Testis (tissue), 3 donors: ENCODE data around the gene KLHL2. TPM values are rescaled to one million over a fixed set of nuclear protein-coding genes. Genes with fewer than 3 reads are reported as not detected.

Experiments
- DNase-seq: peaks from one replicate; pipeline ENCODE4 v3.0.0-alpha.2; 2019
- H3K27ac ChIP-seq, 2 donors: fragments of 200-600 bp; sonication (generic); one replicate each; pipeline ENCODE4 v1.5.1; 2019
- H3K27me3 ChIP-seq: fragments of 200-600 bp; sonication (generic); one replicate; pipeline ENCODE4 v1.5.1; 2019
- H3K36me3 ChIP-seq: fragments of 200-600 bp; sonication (generic); one replicate; pipeline ENCODE4 v1.5.1; 2017; ENCODE audit warnings: low read depth; ENCODE audit errors: missing control alignments
- H3K4me1 ChIP-seq: fragments of 200-600 bp; sonication (generic); one replicate; pipeline ENCODE4 v1.5.1; 2019
- H3K4me3 ChIP-seq, 2 donors: fragments of 200-600 bp; sonication (generic); one replicate each; pipeline ENCODE4 v1.5.1; 2017 to 2019
- H3K9me3 ChIP-seq: fragments of 200-600 bp; sonication (generic); one replicate; pipeline ENCODE4 v1.5.1; 2017
- POLR2A ChIP-seq: fragments of 450-650 bp; IDR thresholded peaks from one replicate; pipeline ENCODE4 v1.6.1; 2017; ENCODE audit warnings: antibody characterized with exemption, mild to moderate bottlenecking, moderate library complexity
- WGBS, 2 donors: methylation state at CpG; one replicate each; pipeline ENCODE4 v1.1.5; 2018; 5-methylcytosine and 5-hydroxymethylcytosine counted together
- intact Hi-C: fragments of 100-400 bp; cut with DNase I; formaldehyde crosslinking; loops from one replicate; pipeline ENCODE4 v1.15.1; 2023; ENCODE audit warnings: low total_unique reads
- polyA plus RNA-seq: library from polyadenylated mRNA; stranded (reverse); fragments of 350-450 nt; fragmentation: Illumina TruSeq; extraction: RNeasy Lipid Tissue Mini Kit (QIAGEN cat#74804); gene quantifications from one replicate; pipeline ENCODE4 v1.2.3, GENCODE V29; 2014; ENCODE audit warnings: low read depth, low replicate concordance; ENCODE audit not compliant: insufficient read depth
- total RNA-seq, 2 donors: library from RNA; depleted of rRNA; stranded (reverse); fragments of >200 nt; gene quantifications; one replicate each; pipeline ENCODE4 v1.2.3, GENCODE V29; 2016
- TF ChIP-seq, protein P1 (sequence below), 3 experiments: fragments of 450-650 bp in 2 of 3; fragments of 200-600 bp in 1 of 3; sonication (generic) in 1 of 3; IDR thresholded peaks; one replicate each; pipeline ENCODE4 v1.5.1; 2016 to 2019; ENCODE audit warnings: antibody characterized with exemption in 3 of 3, mild to moderate bottlenecking in 2 of 3, moderate library complexity in 1 of 3

The KLHL2 gene
- total and polyA plus RNA-seq, 3 donors from 2014 or later: 14.7 to 26.7 (median 20.9) TPM

DNA sequence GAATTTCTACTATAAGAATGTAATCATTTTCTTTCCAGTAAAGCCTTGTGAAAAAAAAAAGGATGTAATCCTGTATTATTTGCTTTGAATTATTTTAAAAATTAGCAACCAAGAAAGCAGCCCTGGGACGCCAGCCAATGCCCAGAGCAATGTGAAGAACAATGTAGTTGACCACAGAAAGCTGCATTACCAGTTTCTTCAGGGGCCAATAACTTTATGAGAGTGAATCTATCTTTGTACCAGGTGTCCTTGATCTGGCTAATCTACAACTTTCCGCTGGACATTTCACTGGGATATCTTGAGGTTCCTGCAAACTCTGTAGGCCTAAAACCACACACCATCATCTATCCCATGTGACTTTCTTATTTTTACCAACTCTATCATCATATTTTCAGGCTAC lies 7.6 kb upstream of the KLHL2 start:
- intact Hi-C loops: no loop called here
- no peak for TF ChIP-seq POLR2A
- TF ChIP-seq, protein P1, sequence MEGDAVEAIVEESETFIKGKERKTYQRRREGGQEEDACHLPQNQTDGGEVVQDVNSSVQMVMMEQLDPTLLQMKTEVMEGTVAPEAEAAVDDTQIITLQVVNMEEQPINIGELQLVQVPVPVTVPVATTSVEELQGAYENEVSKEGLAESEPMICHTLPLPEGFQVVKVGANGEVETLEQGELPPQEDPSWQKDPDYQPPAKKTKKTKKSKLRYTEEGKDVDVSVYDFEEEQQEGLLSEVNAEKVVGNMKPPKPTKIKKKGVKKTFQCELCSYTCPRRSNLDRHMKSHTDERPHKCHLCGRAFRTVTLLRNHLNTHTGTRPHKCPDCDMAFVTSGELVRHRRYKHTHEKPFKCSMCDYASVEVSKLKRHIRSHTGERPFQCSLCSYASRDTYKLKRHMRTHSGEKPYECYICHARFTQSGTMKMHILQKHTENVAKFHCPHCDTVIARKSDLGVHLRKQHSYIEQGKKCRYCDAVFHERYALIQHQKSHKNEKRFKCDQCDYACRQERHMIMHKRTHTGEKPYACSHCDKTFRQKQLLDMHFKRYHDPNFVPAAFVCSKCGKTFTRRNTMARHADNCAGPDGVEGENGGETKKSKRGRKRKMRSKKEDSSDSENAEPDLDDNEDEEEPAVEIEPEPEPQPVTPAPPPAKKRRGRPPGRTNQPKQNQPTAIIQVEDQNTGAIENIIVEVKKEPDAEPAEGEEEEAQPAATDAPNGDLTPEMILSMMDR (IDR thresholded peaks at IDR 0.05): no peak

DNA sequence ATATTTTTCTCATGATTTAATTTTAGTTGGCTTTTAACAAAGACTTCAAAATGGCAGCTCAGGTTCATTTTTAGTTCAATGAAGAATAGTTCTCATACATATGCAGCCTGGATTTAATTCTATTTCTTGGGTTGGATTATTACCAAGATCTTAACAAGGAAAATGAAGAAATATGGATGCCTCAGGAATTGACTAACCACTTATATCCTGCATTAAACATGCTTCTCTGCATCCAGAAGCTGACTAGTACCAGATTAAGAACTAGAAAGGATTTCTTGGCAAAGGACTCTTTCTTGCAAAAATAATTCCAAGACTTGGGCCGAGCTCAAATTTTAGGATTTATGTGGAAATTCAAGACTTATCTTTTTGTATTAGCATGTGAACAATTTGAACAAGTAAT lies 5.6 kb upstream of the KLHL2 start:
- Histone ChIP-seq H3K4me1 (no peaks in the 10 kb centered on the region), H3K9me3 (no peaks in the 10 kb centered on the region), H3K27ac (no peak overlapping the region), H3K36me3 (no peaks in the 10 kb centered on the region), H3K4me3 (no peak overlapping the region), H3K27me3 (no peaks in the 10 kb centered on the region)
- no peak for TF ChIP-seq POLR2A
- TF ChIP-seq, protein P1 (IDR thresholded peaks at IDR 0.05): no peak
- intact Hi-C loops: no loop called here
- 81 to 82% methylated on average over 1 of the region's 1 CpG for WGBS, 2 donors
- DNase-seq: no peak

More for the DNA sequence above, 7.6 kb upstream of the KLHL2 start:
- 77 to 81% methylated on average over 2 of the region's 2 CpGs for WGBS, 2 donors
- Histone ChIP-seq H3K4me3 (no peak overlapping the region), H3K9me3 (no peaks in the 10 kb centered on the region), H3K27me3 (no peaks in the 10 kb centered on the region), H3K36me3 (no peaks in the 10 kb centered on the region), H3K4me1 (no peaks in the 10 kb centered on the region), H3K27ac (no peak overlapping the region)
- no peak for DNase-seq

- no peaks in the 10 kb centered on the region for H3K9me3 ChIP-seq
- no peak overlapping the region for H3K27ac ChIP-seq
- TF ChIP-seq, protein P1 (IDR thresholded peaks at IDR 0.05): no peak
- no peak for TF ChIP-seq POLR2A
- no peak for DNase-seq
- WGBS, 2 donors: 81 to 90% methylated on average over 8 of the region's 8 CpGs
- no peaks in the 10 kb centered on the region for H3K27me3 ChIP-seq
- H3K36me3 ChIP-seq: no peaks in the 10 kb centered on the region
- intact Hi-C loops: no loop called here
- no peaks in the 10 kb centered on the region for H3K4me1 ChIP-seq
- H3K4me3 ChIP-seq: no peak overlapping the region
These were observed 3.6 kb upstream of the KLHL2 start for GRCh38 chr4:165203541-165204461.

- H3K9me3 ChIP-seq: no peaks in the 10 kb centered on the region
- TF ChIP-seq, protein P1 (IDR thresholded peaks at IDR 0.05): no peak
- TF ChIP-seq POLR2A: no peak
- peaks cover 5% of the 10 kb centered on the region for H3K4me1 ChIP-seq
- H3K27ac ChIP-seq: no peak overlapping the region
- no peak overlapping the region for H3K4me3 ChIP-seq
- H3K36me3 ChIP-seq: no peaks in the 10 kb centered on the region
- intact Hi-C loops: no loop called here
- no peak for DNase-seq
- no peaks in the 10 kb centered on the region for H3K27me3 ChIP-seq
- WGBS, 2 donors: 82 to 84% methylated on average over 3 of the region's 3 CpGs
These were observed 2.9 kb upstream of the KLHL2 start for GRCh38 chr4:165204462-165204830.
